T-helper 1 cell treated with Interleukin-12 subunit alpha and Interleukin-12 subunit beta and Interleukin-4 antibody, amounts not matched to agents 30 μg/mL and 1 μg/mL, for 36 hours (primary cell): ENCODE data around the gene MDFIC.
A peak's percentile ranks its signal among the peaks of the same experiment; 100 is the strongest.

ENCODE experiments used
- H3K27ac Mint-ChIP-seq: one replicate; pipeline ENCODE4 v1.8.0; 2021; ENCODE audit warnings: mild to moderate bottlenecking, mixed read lengths
- H3K27me3 Mint-ChIP-seq: one replicate; pipeline ENCODE4 v1.8.0; 2021; ENCODE audit warnings: low read depth, mixed read lengths
- H3K36me3 Mint-ChIP-seq: one replicate; pipeline ENCODE4 v1.8.0; 2021; ENCODE audit warnings: low read depth, mixed read lengths
- H3K4me1 Mint-ChIP-seq: one replicate; pipeline ENCODE4 v1.8.0; 2021; ENCODE audit warnings: low read depth, mixed read lengths
- H3K4me3 Mint-ChIP-seq: one replicate; pipeline ENCODE4 v1.8.0; 2021; ENCODE audit warnings: mild to moderate bottlenecking, moderate library complexity, mixed read lengths
- H3K9me3 Mint-ChIP-seq: one replicate; pipeline ENCODE4 v1.8.0; 2021; ENCODE audit warnings: mixed read lengths

MDFIC gene

DNA sequence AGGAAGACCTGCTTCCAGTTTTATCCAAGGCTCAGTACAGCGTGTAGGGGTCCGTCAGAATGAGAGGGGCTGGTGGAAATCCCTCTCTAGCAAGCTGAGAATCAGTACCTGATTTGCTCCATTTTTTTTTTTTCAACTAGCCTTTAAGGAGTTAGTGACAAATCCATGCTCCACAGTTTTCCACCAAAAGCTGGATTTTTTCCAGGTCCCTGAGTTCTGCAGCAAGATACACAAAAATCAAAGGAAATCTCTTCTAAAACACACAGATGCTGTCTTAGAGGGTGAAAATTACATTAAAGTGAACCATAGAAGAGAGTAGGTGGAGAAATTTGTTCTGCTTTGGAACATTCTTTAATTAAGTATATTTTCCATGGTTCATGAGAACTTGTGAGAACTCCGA, 30.4 kb downstream of the MDFIC start:
- Mint-ChIP-seq H3K4me3 (no peak overlapping the region), H3K27me3 (no peaks in the 10 kb centered on the region), H3K36me3 (peaks cover 37% of the 10 kb centered on the region), H3K9me3 (no peaks in the 10 kb centered on the region), H3K4me1 (peaks cover 43% of the 10 kb centered on the region), H3K27ac (no peak overlapping the region)

DNA sequence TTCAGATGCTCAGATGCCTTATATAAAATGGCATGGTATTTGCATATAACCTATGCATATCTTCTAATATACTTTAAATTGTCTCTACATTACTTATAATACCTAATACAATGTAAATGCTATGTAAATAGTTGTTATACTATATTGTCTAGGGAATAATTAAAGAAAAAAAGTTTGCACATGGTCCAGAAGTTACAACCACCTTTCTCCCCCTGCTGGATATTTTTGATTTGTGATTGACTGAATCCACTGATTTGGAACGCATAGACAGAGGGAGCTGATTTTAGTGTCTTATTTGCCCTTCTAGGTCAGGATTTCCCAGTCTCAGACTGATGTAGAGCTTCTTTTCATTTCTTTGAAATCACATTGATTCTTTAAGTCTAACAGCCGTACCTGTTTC, 31.8 kb downstream of the MDFIC start:
- Mint-ChIP-seq H3K27me3 (no peaks in the 10 kb centered on the region), H3K9me3 (no peaks in the 10 kb centered on the region), H3K36me3 (peaks cover 31% of the 10 kb centered on the region), H3K4me1 (peaks cover 32% of the 10 kb centered on the region), H3K27ac (no peak overlapping the region), H3K4me3 (no peak overlapping the region)

DNA sequence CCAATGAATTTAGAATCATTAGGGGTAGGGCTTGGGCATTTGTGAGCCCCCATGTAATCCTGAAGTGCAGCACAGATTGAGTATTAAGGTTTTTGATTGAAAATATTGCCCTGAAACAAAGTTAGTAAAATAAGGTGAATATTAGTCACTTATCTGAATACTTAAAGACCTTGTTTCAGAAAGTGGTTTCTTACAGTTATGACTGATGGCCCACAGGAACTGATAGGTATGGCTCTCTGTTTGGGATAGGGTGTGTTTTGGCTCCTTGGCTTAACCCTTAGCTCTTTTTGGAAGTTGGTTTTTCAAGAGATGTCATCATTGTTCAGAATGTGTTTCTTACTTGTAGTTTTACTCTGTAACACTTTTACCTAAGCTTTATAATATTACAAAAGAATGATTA, 34.8 kb downstream of the MDFIC start:
- no peaks in the 10 kb centered on the region for H3K27me3 Mint-ChIP-seq
- peaks cover 32% of the 10 kb centered on the region for H3K36me3 Mint-ChIP-seq
- H3K27ac Mint-ChIP-seq, result no peak overlapping the region
- H3K9me3 Mint-ChIP-seq, result no peaks in the 10 kb centered on the region
- H3K4me3 Mint-ChIP-seq, result no peak overlapping the region
- peaks cover 28% of the 10 kb centered on the region for H3K4me1 Mint-ChIP-seq

DNA sequence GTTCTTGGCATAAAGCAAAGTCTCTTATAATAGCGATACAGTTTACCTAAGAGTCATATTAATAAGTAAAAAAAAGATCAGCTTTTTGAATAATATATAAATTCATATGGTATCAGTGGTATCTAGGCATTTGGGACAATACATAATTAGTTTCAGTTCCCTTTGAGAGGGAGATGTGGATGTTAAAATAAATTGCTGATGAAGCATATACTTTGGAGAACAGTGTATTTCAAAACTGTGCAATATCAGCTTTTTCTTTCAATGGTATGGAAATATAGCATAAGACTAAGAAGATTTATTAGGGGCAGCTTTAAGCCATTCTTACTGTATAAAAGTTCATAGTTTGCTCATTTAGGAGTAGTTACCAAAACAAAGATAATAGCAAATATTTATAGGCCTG, 35.5 kb downstream of the MDFIC start:
- no peaks in the 10 kb centered on the region for H3K27me3 Mint-ChIP-seq
- no peaks in the 10 kb centered on the region for H3K9me3 Mint-ChIP-seq
- H3K4me1 Mint-ChIP-seq, result peaks cover 32% of the 10 kb centered on the region
- H3K27ac Mint-ChIP-seq, result no peak overlapping the region
- no peak overlapping the region for H3K4me3 Mint-ChIP-seq
- H3K36me3 Mint-ChIP-seq, result peaks cover 32% of the 10 kb centered on the region

DNA sequence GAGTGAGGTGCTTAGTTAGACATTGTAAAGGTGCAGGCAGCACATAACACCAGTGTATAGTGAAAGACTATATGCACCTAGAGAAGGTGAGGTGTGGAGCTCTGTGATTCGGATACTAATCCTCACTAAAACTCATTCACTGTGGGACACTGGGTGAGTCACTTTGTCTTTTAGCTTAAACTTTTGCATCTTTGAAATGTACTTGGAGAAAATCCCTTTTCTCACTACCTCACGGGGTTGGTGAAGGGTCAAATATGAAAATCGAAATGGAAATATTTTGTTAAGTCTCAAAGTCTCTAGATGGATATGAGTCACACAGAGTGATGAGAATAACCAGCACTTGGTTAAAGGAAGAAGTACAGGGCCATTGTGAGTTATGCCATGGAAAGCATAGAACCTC, 38.0 kb downstream of the MDFIC start:
- H3K36me3 Mint-ChIP-seq, result peaks cover 30% of the 10 kb centered on the region
- no peak overlapping the region for H3K27ac Mint-ChIP-seq
- H3K27me3 Mint-ChIP-seq, result no peaks in the 10 kb centered on the region
- H3K4me1 Mint-ChIP-seq, result peaks cover 31% of the 10 kb centered on the region
- no peaks in the 10 kb centered on the region for H3K9me3 Mint-ChIP-seq
- no peak overlapping the region for H3K4me3 Mint-ChIP-seq

DNA sequence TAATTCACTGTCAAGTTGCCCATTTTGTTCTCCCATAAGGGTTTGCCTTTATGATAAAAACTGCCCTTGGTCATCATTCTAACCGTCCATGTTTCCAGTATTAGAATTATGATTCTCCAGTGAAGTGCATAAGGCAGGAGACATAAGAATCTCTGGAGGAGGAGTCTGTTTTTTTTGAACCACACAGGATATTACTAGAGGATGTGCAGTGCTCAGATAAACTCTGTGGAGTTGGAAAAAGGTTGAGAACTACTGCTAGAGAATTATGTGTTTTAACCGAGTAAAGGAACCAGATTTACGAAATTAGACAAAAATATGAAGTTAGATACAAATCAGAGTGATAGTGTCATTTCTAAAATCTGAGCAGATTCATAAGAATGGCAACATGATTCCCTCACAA, 40.5 kb downstream of the MDFIC start:
- Mint-ChIP-seq H3K4me3 (no peak overlapping the region), H3K4me1 (peaks cover 40% of the 10 kb centered on the region), H3K9me3 (no peaks in the 10 kb centered on the region), H3K27me3 (no peaks in the 10 kb centered on the region), H3K27ac (no peak overlapping the region), H3K36me3 (peaks cover 39% of the 10 kb centered on the region)

DNA sequence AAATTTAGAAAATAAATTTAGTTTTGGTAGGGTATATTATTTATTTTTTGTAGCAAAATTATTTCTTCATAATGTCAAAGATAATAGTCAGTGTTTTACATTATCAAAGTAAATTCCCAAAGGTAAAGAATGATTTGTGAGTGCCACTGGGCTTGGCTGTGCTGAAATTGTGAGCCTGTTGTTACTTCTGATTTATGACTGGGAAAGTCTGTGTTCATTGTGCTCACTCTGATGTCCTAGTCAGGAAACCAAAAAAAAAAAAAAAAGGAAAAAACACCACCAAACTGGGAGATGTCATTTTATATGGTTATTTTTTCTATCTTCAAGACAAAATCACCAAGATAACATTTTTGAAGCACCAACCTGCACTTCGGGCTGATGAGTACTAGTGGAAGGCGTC, 44.3 kb downstream of the MDFIC start:
- Mint-ChIP-seq H3K36me3 (peaks cover 31% of the 10 kb centered on the region), H3K27ac (no peak overlapping the region), H3K4me3 (no peak overlapping the region), H3K4me1 (peaks cover 46% of the 10 kb centered on the region), H3K27me3 (no peaks in the 10 kb centered on the region), H3K9me3 (no peaks in the 10 kb centered on the region)

DNA sequence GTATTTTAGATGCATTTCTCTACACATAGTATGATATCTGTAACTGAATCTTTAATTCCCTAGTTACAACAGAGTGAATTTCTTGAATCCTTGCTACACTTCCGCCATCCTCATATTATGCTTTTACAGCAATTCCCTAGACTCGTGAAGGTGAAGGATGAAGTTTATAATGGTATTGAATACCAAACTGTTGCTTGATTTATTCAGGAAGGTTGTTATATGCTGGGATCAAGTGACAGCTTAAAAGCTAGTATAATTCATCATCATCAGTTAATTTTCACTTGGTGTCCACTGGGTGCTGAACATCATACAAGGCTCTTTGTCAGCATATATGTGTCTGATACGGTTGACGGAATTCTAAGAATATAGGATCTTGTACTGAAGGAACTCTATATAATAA, 47.2 kb downstream of the MDFIC start:
- no peak overlapping the region for H3K27ac Mint-ChIP-seq
- H3K4me3 Mint-ChIP-seq, result no peak overlapping the region
- H3K9me3 Mint-ChIP-seq, result no peaks in the 10 kb centered on the region
- H3K4me1 Mint-ChIP-seq, result peaks cover 40% of the 10 kb centered on the region
- peaks cover 27% of the 10 kb centered on the region for H3K36me3 Mint-ChIP-seq
- no peaks in the 10 kb centered on the region for H3K27me3 Mint-ChIP-seq

DNA sequence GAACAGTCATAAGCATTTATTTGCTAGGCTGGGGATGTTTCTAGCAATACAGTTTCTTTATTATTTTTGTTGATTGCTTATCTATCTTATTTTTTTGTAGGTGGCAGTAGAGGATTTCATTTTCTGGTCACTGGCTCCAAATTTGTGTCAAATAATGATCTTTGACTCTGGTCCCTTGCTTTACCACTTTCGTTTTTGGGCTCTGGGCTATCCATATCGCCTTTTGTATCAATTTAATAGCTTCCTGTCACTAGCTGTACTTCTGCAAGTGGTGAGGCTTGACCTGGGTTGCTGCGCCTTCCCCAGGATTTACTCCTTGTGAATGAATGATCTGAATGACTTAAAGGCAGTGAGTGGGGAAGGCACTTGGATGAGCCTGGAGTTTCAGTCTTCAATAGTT, 48.4 kb downstream of the MDFIC start:
- no peaks in the 10 kb centered on the region for H3K9me3 Mint-ChIP-seq
- no peak overlapping the region for H3K4me3 Mint-ChIP-seq
- H3K27ac Mint-ChIP-seq, result no peak overlapping the region

DNA sequence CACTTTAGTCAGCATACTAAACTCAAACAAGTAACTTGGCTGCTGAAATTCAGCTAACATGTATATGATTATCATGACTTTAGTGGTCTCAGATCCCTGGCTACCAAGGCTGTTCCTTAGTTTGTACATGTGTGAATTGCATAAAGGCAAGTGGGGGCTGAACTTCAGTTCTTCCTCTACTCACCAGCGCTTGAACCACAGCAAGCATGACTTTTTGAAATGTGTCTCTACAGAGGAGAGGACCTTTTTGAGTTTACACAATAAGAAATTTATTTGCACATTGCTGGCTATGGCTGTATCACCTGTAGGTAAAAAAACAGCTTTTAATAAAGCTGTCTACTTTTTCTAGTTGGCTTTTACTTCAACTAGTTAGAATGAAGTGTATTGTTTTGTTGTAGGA, 48.8 kb downstream of the MDFIC start:
- Mint-ChIP-seq H3K36me3 (peaks cover 18% of the 10 kb centered on the region), H3K27me3 (no peaks in the 10 kb centered on the region), H3K9me3 (no peaks in the 10 kb centered on the region), H3K27ac (peak overlapping the region; percentile 45), H3K4me1 (peaks cover 36% of the 10 kb centered on the region), H3K4me3 (no peak overlapping the region)

More for the DNA sequence above, 48.4 kb downstream of the MDFIC start:
- H3K36me3 Mint-ChIP-seq, result peaks cover 20% of the 10 kb centered on the region
- no peaks in the 10 kb centered on the region for H3K27me3 Mint-ChIP-seq
- peaks cover 37% of the 10 kb centered on the region for H3K4me1 Mint-ChIP-seq

DNA sequence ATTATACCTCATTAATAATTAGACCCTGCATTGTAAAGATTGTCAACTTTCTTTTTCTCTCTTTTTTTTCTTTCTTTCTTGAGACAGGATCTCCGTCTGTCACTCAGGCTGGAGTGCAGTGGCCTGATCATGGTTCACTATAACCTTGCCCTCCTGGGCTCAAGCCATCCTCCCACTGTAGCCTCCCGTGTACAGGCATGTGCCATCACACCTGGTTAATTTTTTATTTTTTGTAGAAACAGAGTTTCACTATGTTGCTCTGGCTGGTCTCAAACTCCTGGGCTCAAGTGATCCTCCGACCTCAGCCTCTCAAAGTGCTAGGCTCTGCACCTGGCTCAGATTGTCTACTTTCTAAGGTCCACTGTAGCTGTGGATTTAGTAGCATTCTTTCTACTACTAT, 50.7 kb downstream of the MDFIC start:
- H3K27me3 Mint-ChIP-seq, result no peaks in the 10 kb centered on the region
- no peak overlapping the region for H3K27ac Mint-ChIP-seq
- peaks cover 13% of the 10 kb centered on the region for H3K36me3 Mint-ChIP-seq
- H3K4me1 Mint-ChIP-seq, result peaks cover 29% of the 10 kb centered on the region
- no peaks in the 10 kb centered on the region for H3K9me3 Mint-ChIP-seq
- no peak overlapping the region for H3K4me3 Mint-ChIP-seq

DNA sequence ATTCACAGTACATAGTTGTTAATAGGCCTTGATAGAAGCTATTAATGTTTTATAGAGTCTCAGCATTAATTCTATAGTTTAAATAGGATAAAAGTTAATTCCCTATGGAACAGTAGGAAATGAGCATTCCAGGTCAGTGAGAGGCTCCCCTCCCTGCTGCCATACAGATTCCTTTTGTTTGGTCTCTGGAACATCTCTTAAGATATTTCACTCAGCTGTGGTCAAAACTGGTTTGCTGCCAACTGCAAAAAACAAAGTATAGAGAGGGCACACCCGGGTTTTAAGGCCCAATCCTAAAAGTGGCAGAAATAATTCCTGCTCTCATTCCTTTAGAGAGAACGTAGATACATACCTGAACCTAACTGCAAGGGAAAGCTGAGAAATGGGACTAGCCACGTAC, 51.3 kb downstream of the MDFIC start:
- no peaks in the 10 kb centered on the region for H3K9me3 Mint-ChIP-seq
- peaks cover 14% of the 10 kb centered on the region for H3K36me3 Mint-ChIP-seq
- H3K4me1 Mint-ChIP-seq, result peaks cover 30% of the 10 kb centered on the region
- no peak overlapping the region for H3K27ac Mint-ChIP-seq
- no peak overlapping the region for H3K4me3 Mint-ChIP-seq
- H3K27me3 Mint-ChIP-seq, result no peaks in the 10 kb centered on the region

DNA sequence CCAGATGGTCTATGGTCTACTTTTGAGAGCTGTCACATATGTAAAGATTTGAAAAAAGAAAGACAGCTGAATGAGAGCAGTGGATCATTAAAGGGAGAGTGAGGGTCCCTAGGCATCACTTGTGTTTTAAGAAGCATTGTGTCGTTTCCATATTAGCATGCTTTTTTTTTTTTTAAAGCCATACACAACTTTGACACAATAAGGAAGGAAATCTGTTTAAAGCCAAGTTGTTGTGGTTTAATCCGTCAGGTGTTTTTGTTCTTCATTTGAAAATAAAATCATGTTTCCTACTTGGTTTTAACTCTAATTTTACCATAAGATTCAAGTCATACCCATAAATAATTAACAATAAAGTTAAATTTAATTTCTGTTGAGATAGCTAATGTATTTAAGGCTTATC, 53.5 kb downstream of the MDFIC start:
- Mint-ChIP-seq H3K4me1 (peaks cover 30% of the 10 kb centered on the region), H3K9me3 (no peaks in the 10 kb centered on the region), H3K36me3 (peaks cover 21% of the 10 kb centered on the region), H3K4me3 (no peak overlapping the region), H3K27me3 (no peaks in the 10 kb centered on the region), H3K27ac (no peak overlapping the region)

DNA sequence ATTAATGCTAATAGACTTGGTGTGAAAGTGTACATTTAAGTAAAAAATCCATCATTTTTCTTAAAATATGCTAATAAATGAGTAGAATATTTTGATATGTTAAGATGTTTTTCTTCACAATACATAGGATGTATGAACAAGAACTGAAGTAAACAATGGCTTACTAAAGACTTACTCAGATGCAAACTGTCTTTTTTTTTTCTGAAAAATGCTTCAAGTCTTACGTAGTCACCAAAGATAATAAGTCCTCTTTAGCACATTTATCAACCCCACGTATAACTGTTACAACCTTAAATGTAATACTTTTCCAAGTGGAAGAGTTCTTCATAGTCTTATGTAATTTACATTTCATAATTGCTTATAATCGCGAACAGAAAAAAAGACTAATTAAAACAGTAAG, 54.8 kb downstream of the MDFIC start:
- H3K4me1 Mint-ChIP-seq, result peaks cover 31% of the 10 kb centered on the region
- no peaks in the 10 kb centered on the region for H3K9me3 Mint-ChIP-seq
- no peak overlapping the region for H3K4me3 Mint-ChIP-seq
- H3K27me3 Mint-ChIP-seq, result no peaks in the 10 kb centered on the region
- H3K36me3 Mint-ChIP-seq, result peaks cover 24% of the 10 kb centered on the region
- H3K27ac Mint-ChIP-seq, result no peak overlapping the region

DNA sequence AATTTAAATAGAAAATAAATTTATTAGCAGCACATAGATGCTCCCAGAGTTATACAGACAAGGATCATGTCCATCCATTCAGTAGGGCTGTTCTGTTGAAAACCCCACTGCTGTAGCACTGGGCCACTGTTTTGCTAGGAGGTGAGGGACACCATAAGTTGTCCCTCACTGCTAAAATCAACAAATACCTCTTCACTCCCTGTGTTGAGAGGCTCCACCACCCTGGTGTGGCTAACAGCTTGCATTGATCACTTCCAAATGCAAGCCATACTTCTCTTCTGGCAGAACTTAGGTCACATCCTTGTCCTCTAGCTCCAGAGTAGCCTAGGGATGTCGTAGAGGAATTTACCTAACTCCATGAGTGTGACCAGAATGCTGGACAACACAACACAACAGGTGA, 55.4 kb downstream of the MDFIC start:
- Mint-ChIP-seq H3K4me3 (no peak overlapping the region), H3K9me3 (no peaks in the 10 kb centered on the region), H3K4me1 (peaks cover 34% of the 10 kb centered on the region), H3K27ac (no peak overlapping the region), H3K36me3 (peaks cover 29% of the 10 kb centered on the region), H3K27me3 (no peaks in the 10 kb centered on the region)

DNA sequence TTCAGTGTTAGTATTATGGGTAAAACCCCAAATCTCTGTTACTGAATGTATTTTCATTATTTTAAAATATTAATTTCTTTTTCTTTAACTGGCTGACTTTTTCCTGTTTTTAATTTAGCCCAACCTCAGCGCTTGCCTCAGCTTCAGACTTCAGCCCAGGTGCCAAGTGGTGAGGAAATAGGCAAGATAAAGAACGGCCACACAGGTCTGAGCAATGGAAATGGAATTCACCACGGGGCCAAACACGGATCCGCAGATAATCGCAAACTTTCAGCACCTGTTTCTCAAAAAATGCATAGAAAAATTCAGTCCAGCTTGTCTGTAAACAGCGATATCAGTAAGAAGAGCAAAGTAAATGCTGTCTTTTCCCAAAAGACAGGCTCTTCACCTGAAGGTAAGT, 57.5 kb downstream of the MDFIC start:
- peaks cover 36% of the 10 kb centered on the region for H3K36me3 Mint-ChIP-seq
- H3K4me3 Mint-ChIP-seq, result no peak overlapping the region
- H3K9me3 Mint-ChIP-seq, result no peaks in the 10 kb centered on the region
- no peaks in the 10 kb centered on the region for H3K27me3 Mint-ChIP-seq
- peaks cover 38% of the 10 kb centered on the region for H3K4me1 Mint-ChIP-seq
- no peak overlapping the region for H3K27ac Mint-ChIP-seq
